Fibroblast of upper back skin (primary cell): ENCODE data around the gene SRBD1.

Source experiments
- DNase-seq: peaks from one replicate; pipeline ENCODE4 v3.0.0-alpha.2; 2013

Gene SRBD1

GRCh38 chr2:45345331-45346234, 265.5 kb downstream of the SRBD1 start:
- no peak for DNase-seq

- no peak for DNase-seq
These were observed 266.6 kb downstream of the SRBD1 start for GRCh38 chr2:45344502-45344901.

- no peak for DNase-seq
These were observed 267.0 kb downstream of the SRBD1 start for GRCh38 chr2:45344071-45344470.

GRCh38 chr2:45343251-45344017, 267.6 kb downstream of the SRBD1 start:
- peak; percentile 25 for DNase-seq

GRCh38 chr2:45340318-45340717, 270.7 kb downstream of the SRBD1 start:
- DNase-seq, result no peak

- DNase-seq, result no peak
These were observed 271.8 kb downstream of the SRBD1 start for GRCh38 chr2:45339253-45339652.
